NB4 (cell line): ENCODE results near the gene TFEB.
"Not testable (repeated sequence)": the region's sequence is repeated elsewhere in the genome, so short reads cannot be mapped to it uniquely, and the experiment has no call there.

ENCODE experiments used
- DNase-seq: peaks from one replicate; pipeline ENCODE4 v3.0.0; 2010; ENCODE audit warnings: low read depth
- H3K4me3 ChIP-seq: one replicate; pipeline ENCODE4 v1.5.1; 2011; ENCODE audit warnings: mild to moderate bottlenecking, low read depth, low read length, moderate library complexity
- CTCF ChIP-seq: IDR thresholded peaks from one replicate; pipeline ENCODE4 v1.5.1; 2012; ENCODE audit warnings: low read depth, low read length
- MYC ChIP-seq: IDR thresholded peaks from 2 replicates; pipeline ENCODE4 v1.6.1; 2011; ENCODE audit warnings: low read depth, low read length
- POLR2A ChIP-seq: IDR thresholded peaks from 2 replicates; pipeline ENCODE4 v1.6.1; 2011; ENCODE audit warnings: mild to moderate bottlenecking; ENCODE audit not compliant: insufficient read length; ENCODE audit errors: extremely low read depth
- TF ChIP-seq, protein P1 (sequence below): IDR thresholded peaks from 2 replicates; pipeline ENCODE4 v1.6.1; 2011; ENCODE audit warnings: low read depth, low read length

The TFEB gene

DNA sequence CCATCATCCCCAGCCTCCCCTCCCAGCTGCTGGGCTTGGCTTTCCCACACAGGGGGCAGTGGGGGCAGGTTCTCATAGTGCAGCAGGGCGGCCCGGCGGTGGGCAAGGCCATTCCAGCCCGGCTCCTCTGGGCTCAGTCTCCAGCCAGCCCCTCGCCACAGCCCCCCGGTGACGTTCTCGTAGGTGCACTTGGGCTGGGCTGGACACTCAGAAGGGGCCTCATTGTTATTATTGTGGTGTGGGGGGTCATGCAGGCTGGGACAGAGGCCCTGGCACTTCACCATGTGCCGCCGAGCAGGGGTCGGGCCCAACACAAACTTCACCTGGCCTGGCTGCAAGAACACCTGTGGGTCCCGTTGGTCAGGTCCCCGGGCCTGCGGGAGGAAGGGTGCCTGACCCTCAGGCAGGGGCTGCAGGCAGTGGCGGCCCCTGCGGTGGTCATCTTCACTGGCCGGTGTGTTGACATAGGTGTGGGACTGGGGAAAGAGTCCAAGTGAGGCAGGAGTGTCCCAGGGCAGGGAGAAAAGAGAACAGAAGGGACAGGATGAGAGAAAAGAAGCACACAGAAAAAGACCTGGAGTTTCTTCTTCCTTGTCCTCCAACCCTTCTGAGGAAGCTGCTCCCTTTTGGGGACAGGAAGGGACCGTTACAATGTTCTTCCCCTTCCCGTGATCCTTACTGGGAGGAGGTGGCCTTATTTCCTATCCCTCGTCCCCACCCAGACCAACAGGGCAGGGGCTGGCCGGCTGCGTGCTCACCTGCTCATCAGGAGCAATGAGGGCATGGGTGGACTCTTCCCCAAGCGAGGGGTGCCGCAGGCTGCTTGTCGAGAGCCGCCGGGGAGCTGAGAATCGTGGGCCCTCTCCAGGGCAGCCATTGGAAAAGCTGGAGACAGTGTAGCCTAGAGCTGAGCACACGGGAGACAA lies 35.9 kb upstream of the TFEB start:
- TF ChIP-seq CTCF (no peak), MYC (no peak), POLR2A (no peak)
- TF ChIP-seq, protein P1, sequence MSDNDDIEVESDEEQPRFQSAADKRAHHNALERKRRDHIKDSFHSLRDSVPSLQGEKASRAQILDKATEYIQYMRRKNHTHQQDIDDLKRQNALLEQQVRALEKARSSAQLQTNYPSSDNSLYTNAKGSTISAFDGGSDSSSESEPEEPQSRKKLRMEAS = no peak
- no peak for DNase-seq
- no peak overlapping the region for H3K4me3 ChIP-seq

DNA sequence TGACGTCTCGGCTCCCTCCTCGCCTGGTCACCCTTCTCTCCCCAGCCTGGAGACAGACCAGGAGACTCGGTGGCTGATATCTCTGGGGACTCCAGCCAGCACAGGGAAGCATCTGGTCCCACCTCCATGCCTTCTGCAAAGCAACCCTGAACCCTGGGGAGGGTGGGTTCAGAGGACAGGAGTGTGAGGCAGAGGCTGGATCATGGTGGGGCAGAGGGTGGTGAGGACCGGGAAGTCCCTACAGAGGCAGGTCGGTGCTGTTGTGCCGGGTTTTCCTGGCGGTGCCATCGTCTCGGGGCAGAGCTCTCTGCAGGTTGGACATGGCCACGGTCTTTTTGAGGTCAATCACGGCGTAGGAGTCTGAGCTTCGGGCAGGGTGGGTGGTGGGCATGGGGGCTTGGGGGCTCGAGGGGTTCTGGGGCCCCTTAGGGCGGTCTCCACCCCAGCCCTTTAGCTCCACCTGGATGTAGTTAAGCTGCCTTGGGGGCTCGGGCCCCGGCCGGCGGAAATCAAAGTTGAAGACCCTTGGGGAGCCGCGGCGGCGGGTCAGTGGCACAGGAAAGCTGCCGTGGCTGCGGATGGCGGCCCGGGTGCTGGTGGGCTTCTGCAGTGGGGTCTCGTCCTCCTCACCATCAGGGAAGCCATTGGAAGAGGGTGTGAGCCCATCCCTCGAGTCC lies 35.1 kb upstream of the TFEB start:
- TF ChIP-seq, protein P1 = no peak
- TF ChIP-seq POLR2A (no peak), CTCF (no peak), MYC (no peak)
- no peak overlapping the region for H3K4me3 ChIP-seq
- DNase-seq = no peak

GRCh38 chr6:41769376-41769775 lies 34.0 kb upstream of the TFEB start:
- TF ChIP-seq CTCF (no peak), POLR2A (no peak), MYC (no peak)
- TF ChIP-seq, protein P1 = no peak
- DNase-seq = no peak
- H3K4me3 ChIP-seq = no peak overlapping the region

DNA sequence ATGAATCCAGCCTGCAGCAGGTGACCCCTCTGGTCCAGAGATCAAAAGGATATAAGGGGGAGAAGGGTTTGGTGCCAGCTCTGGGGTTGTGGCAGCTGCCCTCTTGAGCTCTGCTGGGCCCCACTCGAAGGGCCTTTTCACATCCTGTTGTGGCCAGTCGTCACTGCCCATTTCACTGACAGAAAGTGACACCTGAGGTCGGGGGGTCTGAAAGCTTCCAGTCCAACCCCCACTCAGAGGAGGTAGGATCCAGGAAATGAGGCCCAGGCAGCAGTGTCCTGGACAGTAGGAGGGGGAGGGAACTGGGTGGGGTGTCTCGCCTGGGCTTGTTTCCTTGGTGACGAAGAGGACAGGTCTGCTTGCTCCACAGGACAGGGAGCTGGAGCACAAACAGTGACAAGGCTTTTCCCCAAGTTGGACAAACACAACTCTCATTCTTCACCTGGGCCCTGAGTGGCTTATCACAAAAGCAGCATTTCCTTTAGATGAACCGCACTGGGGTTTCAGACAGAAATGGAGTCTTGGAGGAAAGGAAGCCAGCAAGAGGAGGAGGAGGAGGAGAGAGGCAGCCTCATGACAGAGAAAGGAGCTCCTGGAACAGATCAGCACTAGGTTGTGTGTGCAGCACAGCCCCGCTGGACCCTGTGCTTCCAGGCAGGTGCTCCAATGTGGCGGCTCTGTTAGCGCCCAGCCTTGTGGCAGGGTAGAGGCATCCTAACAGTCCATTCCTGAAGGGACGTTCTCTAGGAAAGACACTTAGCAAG lies 33.3 kb upstream of the TFEB start:
- no peak for TF ChIP-seq MYC
- TF ChIP-seq, protein P1 = no peak
- TF ChIP-seq CTCF = no peak
- no peak for TF ChIP-seq POLR2A
- no peak overlapping the region for H3K4me3 ChIP-seq
- DNase-seq = no peak

DNA sequence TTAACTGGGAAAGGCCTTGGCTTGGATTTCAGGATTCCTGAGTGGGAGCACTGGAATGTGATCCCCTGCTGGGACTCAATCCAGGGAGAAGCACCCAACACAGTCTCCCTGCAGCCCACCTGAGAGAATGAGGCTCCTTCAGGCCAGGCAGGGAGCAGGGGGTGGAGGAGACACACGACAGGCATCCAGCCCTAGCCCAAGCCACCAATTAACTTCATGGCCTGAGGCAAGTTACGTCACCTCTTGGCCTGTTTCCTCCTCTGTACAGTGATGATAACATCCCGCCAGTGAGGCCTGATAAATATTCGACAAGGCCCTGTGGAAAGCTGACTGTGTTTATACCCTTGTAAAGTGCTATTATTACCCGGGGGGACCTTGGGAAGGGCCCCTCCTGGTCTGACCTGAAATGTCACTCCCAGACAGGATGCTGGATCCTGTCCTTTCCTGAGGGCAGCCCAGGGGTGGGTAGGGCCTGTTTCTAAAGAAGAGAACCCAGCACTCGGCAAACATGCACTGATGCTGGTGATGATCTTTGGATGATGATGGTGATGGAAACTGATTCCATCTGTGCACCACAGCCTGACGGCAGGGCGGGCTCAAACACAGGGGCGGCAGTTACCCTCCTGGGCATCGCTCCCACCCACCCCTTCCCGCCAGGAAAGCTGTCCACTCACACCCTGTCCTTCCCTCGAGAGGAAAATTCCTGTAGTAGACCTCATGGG lies 31.9 kb upstream of the TFEB start:
- DNase-seq = peak; percentile 78
- H3K4me3 ChIP-seq = no peak overlapping the region
- TF ChIP-seq MYC = no peak

- H3K4me3 ChIP-seq, DNase-seq: not testable (repeated sequence)
Measured at GRCh38 chr6:41766043-41766664, 30.7 kb upstream of the TFEB start.
